ENCODE data around the gene UBE3C.

Gene UBE3C

DNA sequence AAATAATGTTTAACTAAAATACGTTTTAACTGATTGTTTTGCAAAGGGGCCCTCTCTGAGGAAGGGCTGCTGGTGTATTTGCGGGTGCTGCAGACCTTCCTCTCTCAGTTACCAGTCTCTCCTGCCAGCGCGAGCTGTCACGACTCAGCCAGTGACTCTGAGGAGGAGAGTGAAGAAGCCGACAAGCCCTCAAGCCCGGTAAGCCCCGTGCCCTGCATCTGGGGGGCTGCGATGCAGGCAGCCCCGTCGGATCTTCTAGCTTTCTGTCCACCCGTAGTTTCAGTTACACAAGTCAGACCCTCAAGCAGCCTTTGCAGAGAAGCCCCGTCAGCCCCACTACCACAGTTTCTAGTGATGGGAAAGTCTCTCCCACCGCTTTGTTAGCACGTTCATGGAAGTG lies 45.1 kb downstream of the UBE3C start:
- no peak for DNase-seq

DNA sequence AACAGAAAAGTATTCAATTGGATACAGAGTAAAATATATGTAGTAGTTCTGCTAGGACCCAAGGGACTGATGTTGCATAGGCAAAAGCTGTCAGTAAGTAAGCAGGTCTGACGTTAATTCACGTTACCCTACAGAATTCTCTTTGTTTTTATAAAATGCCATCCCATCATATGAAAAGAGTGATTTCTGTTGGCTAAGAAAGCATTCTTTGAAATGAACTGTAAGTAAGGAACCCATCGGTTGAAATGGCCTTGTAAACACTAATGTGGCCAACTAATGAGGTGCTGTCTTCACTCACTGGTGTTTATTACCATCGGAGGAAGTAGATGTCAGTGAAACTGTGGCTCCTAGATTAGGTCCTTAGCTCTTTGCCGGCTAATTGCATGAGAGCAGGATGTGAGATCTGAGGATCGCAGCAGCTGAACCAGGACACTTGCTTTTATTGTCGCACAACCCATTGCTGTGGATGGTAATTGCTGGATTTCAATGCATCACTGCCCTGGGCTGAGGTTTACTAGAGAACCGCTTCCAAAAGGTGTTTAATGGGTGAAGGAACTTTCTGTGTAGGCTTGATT lies 49.5 kb downstream of the UBE3C start:
- no peak for DNase-seq

DNA sequence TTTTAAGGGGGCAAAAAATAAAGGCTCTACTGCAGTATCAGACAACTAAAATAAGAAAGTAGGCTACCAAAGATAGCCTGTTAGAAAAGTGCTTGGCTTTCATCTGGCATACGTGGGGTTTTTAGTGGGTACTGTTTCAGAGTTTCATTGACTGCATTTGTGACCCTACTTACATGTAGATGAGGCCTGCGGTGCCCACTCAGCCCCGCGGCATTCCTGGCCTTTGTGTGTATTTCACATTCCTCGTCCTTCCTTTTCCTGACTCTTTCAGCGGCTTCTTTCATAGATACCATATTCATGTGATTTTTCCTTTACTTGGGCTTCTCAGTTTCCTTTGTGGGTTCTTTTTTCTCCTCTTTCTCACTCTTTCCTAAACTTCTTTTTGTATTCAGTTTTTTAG lies 50.7 kb downstream of the UBE3C start:
- DNase-seq: no peak

DNA sequence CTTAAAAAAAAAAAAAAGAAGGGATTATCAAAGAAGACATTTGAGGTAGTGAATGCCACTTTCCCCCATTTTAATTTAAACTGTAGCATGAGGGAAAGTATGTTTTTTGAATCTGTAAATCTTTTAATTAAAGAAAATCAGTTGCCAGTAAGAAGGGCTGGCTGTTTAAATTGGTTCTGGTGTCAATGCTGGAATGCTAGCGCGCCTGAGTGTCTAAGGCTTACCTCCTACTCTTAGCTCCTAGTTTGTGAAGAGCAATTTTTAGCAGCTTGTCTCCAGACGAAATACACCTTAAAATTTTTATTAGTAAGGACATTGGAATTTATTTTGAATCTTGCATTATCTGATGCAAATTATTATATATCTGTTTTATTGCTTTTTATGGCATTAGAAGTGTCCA lies 54.1 kb downstream of the UBE3C start:
- no peak for DNase-seq

DNA sequence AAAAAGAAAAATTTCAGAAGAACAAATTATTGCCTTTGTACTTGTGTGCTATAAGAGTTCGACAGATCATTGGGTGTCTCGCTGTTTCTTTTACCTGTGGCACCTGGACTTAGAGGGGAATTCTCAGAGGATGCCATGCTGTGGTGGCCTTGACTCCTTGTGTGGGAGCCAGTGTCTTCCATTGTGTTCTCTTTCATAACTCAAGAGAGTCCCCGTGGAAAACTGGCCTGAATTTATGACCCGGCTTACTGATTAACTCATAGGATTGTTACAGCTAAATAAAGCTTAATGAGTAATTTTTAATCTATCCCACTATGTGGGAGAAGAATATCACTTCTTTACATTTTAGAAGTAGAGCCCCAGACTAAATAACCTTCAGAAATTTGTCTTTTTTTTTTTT lies 54.5 kb downstream of the UBE3C start:
- no peak for DNase-seq

DNA sequence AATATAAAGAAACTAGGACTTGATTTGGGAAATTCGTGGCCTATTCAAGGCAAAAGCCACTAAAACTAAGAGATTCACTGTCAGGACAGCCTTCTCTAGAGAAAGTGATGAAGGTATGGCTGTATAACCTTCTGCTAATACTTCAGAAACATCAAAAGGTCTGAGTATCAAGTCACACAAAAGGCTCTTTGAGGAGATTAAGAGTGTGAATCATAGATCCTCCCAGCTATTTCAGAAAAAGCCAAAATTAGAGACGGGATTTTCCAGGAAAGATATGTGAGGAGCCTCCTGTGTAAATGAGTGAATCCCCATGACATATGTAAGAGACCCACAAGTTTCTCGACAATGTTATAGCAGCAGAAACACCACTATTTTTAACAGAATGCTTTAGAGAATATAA lies 56.2 kb downstream of the UBE3C start:
- DNase-seq: no peak

DNA sequence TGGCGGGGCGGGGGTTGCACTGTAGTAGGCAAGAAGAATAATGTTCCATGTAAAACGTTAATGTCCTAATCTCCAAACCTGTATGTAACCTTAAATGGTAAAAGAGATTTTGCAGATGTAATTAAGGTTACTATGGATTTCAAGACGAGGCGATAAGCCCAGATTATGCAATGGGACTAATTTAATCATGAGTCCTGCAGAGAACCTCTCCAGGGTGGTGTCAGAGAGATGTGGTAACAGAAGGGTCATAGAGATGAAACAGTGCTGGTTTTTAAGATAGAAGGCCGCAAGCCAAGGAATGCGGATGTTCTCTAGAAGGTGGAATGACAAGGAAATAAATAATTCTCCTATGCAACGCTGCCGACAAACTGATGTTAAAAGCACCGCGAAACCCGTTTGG lies 57.1 kb downstream of the UBE3C start:
- no peak for DNase-seq

DNA sequence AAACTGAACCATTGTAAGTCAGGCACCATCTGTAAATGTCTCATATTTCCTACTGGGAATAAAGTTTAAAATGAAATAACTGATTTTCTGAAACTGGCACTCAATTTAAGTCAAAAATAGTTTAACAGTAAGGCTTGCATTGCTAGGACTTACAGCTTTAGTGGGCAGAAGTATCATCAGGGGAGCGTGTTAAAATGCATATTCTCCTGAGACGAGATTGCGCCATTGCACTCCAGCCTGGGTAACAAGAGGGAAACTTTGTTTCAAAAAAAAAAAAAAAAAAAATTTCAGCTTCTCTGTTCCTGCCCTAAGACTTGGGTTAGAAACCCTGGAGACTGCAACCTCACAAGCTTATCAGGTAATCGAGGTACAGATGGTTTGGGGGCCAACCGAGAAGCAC lies 65.4 kb downstream of the UBE3C start:
- DNase-seq: no peak

DNA sequence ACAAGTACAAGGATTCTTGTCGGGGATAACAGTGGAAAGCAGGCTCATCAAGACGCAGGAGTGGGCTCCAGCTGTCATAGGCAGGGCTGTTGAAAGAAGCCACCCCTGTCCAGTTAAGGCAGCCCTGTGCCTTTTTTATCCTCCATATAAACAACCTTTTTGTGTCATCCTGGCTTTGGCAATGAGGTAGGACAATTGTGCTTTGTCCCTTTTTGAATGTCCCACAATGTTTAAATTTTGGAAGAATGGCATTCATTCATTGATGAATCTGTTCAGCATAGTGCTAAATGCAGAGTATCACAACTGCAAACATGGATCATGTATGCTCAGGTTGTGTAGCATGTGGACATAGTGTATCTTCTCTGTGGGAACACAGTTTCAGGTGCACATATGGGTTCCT lies 66.7 kb downstream of the UBE3C start:
- DNase-seq: no peak

DNA sequence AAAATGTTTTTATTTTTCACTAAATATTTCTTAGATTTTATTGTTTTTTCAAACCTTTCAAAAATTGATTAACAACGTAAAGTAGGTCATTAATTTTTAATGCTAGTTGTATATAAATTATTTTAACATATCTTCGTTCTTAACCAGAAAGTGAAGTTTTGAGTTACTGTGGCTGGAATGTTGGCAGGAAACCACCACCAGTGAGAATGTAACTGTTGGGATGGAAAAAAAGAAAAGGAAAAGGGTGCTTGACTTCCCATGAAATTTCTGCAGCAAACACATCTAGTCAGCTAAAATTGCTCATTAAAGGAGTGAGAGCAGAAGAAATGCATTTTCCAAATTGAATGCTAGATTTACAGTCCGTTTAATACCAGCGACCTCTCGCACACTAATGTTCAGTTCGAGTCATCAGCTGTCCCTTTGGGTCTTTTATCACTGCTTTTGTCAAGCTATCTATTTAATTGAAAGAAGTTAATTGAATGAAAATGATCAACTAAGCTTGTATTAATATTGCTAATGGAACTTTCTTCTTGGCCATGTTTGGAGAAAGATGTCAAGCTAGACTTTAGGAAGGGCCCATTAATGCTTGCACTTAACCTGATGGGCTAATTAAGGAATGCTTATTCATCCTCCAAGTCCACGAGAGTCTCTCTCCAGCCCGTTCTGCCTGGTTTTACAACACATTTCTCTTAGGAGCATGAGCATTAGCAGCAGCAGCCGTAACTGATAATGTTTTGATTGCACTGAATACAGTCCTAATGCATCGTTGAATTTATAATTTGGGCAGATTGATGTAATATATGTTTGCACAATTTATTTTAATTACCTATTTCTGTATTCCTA lies 70.1 kb downstream of the UBE3C start:
- DNase-seq: no peak

DNA sequence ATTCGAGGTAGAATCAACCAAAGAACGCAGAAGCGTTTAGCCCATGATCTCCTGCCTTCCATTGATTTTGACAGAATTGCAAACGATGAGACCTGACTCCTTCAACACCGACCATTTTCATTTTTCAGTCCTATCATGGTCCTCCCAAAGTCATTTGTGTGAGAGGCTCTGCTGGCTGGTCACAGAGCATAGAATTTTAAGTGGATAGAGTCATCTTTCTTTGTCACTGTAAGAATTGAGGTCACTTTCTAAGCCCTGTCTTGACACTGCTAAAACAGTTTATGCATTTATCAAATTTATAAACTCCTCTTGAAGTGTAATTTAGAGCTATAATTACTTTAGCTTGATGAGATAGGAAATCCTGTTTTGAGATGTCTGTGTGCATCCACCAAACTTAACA lies 72.0 kb downstream of the UBE3C start:
- no peak for DNase-seq

DNA sequence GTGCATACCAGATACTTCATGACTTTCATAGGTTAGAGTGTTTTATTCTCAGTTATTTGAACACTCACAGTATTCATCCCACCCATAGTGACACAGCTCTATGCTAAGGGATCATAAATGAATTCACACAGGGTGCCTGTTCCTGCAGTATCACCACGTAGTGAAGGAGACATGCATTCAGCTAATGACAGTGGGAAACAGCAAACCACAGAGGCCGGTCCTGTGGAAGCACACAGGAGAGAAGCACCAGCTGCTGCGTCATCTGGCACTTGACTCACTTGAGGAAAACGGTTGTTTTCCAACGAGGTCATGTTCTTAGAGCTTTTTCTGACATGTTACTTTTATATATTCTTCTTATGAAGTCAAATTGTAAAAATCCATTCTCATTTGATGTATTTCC lies 73.0 kb downstream of the UBE3C start:
- no peak for DNase-seq

DNA sequence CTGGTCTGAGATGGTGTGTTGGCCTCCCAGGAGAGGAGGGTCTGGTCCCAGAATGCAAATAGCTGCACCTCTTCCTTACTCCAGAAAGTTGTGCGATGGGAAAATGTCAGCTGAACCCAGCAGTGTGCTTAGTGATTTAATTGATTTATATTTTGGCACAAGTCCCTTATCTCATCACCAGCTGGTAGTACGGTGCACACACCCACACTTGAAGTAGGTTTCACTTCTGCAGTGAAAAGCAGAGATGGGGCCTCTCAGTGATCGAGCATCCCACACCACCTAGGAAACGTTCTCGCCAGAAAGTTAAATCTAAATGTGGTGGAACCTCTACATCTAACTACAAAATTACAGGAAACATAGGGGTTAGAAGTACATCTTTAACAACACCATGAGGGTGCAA lies 80.4 kb downstream of the UBE3C start:
- DNase-seq: no peak

DNA sequence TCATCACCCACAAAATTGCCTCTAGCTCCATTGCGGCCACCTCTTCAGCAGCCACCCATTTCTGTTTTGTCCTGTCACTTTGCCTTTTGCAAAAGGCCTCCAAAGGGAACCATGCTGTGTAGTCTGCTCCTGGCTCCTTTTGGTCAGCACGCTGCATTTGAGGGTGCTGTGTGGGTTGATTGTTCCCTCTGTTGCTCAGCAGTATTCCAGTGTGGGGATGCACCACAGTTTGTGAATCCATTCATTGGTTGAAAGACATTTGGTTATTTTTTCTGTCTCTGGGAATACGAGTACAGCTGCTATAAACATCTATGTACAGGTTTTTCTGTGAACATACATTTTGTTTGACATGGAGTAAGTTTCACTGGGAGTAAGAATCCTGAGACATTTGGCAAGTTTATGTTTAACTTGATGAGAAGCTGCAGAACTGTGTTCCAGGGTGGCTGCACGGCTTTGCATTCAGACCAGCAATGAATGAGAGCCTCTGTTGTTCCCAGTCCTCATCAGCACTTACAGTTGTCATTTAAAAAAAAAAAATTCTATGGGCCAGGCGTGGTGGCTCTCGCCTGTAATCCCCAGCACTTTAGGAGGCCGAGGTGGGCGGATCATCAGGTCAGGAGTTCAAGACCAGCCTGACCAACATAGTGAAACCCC lies 82.3 kb downstream of the UBE3C start:
- no peak for DNase-seq

DNA sequence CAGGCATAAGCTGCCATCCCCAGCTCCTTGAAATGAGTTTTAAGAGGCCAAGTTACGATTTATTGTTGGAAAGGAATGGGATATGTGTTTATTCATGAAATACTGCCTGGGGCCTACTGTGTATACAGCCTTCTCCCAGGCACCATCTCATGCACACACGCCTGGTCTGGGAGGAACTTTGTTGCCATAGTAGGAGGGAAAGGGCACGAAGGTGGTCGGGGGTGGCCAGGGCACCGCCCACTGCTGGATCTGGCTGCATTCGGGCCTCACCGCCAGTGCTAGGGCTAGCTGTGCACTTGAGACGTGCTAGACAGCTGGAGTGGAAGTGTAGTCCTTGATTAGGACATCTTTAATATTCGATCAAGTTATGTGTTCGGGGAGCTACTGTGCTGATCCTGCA lies 84.0 kb downstream of the UBE3C start:
- DNase-seq: no peak

DNA sequence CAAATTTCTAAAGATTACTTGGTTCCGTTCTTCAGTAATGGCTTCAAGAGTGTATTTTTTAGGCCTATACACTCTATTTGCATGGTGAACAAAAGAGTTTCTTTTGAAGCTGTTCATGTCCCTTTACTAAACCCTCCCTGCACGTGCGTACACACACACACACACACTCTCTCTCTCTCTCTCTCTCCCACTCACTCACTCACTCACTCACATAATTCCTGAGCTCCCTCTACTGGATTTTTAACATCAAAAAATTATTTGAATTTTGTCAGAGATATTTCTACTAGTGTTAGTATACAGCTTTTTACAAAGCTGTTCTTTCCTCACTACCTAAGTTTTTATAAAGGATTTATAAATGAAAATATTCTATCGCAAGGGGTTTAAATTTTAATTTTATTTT lies 85.9 kb downstream of the UBE3C start:
- no peak for DNase-seq

DNA sequence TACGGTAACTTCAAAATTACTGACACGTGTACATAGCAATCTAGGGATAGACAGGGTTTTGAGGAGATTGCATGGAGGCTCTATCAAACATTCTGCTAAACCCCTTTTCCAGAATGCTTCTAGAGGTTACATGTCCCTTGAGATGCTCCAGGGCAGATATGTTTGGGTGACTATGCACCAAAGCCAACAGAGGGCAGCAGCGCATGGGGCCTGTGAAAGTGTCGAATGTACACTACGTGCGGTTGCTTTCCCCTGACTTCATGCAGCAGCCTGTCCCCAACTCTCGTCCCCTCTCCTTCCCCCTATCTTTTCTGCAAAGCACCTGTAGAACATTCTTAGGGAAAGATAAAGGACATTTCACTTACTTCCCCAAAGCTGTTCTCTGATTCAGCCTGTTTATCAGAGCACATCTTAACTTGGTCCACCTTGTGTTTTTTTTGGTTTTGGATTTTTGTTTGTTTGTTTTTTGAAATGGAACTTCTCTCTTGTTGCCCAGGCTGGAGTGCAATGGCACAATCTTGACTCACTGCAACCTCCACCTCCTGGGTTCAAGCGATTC lies 90.2 kb downstream of the UBE3C start:
- DNase-seq: no peak

DNA sequence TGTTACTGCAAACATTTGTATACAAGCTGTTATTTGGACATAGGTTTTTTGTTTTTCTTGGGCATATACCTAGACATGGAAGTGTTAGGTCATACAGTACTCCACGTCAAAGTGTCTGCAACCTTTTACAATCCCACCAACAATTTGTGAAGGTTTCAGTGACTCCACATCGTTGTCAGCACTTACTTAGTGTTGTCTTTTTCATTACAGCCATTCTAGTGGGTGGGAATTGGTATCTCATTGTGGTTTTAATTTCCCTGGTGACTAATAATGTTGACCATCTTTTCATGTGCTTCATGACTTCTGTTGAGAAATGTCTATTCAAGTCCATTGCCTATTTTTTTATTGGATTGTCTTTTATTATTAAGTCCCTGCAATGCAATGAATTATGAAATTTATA lies 95.0 kb downstream of the UBE3C start:
- DNase-seq: no peak

DNA sequence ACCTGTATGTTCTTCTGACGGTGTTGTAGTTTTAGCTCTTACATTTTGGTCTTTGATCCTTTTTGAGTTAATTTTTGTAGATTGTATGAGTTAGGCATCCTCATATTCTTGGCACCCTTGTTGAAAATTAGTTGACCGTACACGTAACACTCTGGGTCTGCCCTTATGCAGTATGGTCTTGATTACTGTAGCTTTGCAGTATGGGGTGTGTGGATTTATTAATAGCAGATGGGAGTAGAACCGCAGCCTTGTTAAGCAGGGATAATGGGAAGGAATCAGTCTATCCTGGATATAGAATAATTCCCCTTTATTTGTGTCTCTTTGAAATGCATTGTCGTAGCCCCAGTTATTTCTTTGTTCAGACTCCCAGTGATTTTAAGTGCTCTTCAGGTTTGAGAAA lies 95.5 kb downstream of the UBE3C start:
- no peak for DNase-seq

DNA sequence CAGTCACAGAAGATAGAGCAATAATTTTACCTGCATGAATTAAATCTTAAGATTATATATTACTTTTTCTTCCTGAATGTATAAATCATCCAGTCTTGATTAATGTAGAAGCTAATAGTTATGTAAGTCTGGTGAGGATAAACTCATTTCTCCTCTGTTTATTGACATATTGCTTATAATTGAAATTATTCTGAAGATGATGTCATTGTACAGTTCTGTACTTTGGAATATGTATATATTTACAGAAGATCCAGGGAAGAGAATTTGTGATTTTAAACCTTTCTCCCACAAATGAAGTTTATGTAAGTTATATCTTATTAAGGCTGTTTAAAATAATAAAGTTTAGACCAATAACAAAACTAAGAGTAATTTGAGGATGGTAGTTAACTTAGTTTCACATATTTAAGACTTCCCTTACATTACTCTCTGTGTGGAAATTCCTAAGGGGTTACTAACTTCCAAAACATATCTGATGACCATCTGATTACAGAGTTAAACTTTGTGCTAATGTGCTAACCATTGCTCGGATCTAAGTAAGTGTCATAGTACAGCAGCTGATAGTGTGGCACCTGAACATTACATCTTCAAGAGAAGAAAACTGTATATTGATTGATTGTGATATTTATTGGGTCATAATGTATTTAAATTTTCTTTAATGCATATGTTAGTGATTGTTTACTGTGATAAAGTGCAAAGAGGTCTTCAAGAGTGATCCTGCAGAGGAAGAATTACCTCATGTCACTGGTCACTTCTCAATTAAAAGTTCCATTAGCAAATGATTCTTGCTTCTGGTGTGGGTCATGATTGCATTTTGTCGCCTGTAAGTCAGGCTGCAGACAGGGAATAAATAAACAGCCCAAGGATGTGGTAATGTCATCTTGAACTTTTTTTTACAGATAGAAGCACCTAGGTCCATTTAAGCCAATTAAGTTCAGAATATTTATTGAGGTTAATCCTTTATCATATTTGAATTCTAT lies 96.9 kb downstream of the UBE3C start:
- no peak for DNase-seq

DNA sequence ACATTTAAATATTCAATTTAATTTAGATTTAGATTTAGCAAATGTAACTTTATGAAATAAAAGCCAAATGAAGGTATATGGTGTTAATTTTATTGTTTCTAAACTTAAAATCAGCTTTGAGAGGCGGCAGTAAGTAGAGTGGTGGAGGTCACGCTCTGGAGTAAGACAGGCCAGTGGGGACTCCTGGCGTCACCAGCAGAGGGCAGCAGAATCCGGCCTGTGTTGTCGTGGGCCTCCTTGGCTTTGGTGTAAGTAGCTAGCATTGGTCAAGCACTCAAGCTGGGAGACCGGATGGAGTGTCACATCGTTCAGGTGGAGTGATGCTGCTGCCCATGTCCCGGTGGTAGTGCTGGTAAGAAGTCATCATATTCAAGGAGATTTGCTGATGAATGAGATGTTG lies 99.4 kb downstream of the UBE3C start:
- no peak for DNase-seq

DNA sequence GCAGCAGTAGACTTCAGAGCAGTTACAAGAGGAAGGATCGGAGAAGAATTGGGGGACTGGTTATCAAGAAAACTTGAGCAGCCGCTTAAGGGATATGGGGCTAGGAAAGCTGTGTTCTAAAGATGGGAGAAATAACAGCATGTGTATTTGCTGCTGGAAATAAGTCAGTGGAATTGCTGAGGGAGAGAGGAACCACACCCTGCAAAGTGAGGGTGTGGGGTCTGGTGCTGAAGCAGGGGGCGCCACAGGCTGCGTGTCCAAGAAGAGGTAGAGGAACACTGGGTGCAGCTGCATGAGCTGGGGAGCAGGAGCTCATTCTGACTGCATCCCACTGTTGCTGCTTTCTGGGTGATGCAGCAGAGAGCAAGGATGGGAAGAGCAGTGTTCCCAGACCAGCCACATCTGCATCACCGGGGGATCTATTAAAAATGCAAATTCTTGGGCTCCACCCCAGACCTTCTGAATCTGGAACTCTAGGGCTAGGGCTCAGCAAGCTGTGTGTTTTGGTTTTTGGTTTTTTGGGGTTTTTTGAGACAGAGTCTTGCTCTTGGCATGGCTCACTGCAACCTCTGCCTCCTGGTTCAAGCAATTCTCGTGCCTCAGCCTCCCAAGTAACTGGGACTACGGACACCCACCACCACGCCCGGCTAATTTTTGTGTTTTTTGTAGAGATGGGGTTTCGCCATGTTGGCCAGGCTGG lies 101.0 kb downstream of the UBE3C start:
- no peak for DNase-seq

Measured in NCI-H1105 treated with DMSO at 0.1 percent for 48 hours (cell line).